ENCODE measurements around the gene FOXD2.

GRCh38 chr1:47440599-47441081 is 2.8 kb downstream of the FOXD2 start:
- TF ChIP-seq MXI1 (IDR thresholded peaks at IDR 0.05; ENCODE audit: borderline replicate concordance, low read depth, low read length) = no peak
- TF ChIP-seq, protein P1, sequence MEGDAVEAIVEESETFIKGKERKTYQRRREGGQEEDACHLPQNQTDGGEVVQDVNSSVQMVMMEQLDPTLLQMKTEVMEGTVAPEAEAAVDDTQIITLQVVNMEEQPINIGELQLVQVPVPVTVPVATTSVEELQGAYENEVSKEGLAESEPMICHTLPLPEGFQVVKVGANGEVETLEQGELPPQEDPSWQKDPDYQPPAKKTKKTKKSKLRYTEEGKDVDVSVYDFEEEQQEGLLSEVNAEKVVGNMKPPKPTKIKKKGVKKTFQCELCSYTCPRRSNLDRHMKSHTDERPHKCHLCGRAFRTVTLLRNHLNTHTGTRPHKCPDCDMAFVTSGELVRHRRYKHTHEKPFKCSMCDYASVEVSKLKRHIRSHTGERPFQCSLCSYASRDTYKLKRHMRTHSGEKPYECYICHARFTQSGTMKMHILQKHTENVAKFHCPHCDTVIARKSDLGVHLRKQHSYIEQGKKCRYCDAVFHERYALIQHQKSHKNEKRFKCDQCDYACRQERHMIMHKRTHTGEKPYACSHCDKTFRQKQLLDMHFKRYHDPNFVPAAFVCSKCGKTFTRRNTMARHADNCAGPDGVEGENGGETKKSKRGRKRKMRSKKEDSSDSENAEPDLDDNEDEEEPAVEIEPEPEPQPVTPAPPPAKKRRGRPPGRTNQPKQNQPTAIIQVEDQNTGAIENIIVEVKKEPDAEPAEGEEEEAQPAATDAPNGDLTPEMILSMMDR (conservative IDR thresholded peaks at IDR 0.05; ENCODE audit: low read depth, low read length) = no peak
- TF ChIP-seq POLR2A (IDR thresholded peaks at IDR 0.05; ENCODE audit: low read depth, low read length) = no peak
- no peak for TF ChIP-seq SMC3 (IDR thresholded peaks at IDR 0.05; ENCODE audit: low read depth, low read length)
- TF ChIP-seq RAD21 (IDR thresholded peaks at IDR 0.05; ENCODE audit: low read length) = no peak
- TF ChIP-seq, protein P2, sequence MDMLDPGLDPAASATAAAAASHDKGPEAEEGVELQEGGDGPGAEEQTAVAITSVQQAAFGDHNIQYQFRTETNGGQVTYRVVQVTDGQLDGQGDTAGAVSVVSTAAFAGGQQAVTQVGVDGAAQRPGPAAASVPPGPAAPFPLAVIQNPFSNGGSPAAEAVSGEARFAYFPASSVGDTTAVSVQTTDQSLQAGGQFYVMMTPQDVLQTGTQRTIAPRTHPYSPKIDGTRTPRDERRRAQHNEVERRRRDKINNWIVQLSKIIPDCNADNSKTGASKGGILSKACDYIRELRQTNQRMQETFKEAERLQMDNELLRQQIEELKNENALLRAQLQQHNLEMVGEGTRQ (IDR thresholded peaks at IDR 0.05; ENCODE audit: low read depth, low read length) = no peak
- no peak for TF ChIP-seq MAFK (IDR thresholded peaks at IDR 0.05; ENCODE audit: low read depth, low read length)
- no peak for TF ChIP-seq CHD1 (IDR thresholded peaks at IDR 0.05; ENCODE audit: low read depth, low read length)

All from IMR-90 (cell line).